AG09319 (cell line): ENCODE results near the gene YIF1A.

ENCODE experiments used
- DNase-seq: peaks from one replicate; pipeline ENCODE4 v3.0.0-alpha.2; 2010; ENCODE audit warnings: low read depth; ENCODE audit errors: extremely low read depth
- TF ChIP-seq, protein P1 (sequence below): IDR thresholded peaks from 2 replicates; pipeline ENCODE4 v1.5.1; 2011; ENCODE audit warnings: low read depth, mild to moderate bottlenecking, inconsistent platforms, low read length, moderate library complexity

Gene YIF1A

DNA sequence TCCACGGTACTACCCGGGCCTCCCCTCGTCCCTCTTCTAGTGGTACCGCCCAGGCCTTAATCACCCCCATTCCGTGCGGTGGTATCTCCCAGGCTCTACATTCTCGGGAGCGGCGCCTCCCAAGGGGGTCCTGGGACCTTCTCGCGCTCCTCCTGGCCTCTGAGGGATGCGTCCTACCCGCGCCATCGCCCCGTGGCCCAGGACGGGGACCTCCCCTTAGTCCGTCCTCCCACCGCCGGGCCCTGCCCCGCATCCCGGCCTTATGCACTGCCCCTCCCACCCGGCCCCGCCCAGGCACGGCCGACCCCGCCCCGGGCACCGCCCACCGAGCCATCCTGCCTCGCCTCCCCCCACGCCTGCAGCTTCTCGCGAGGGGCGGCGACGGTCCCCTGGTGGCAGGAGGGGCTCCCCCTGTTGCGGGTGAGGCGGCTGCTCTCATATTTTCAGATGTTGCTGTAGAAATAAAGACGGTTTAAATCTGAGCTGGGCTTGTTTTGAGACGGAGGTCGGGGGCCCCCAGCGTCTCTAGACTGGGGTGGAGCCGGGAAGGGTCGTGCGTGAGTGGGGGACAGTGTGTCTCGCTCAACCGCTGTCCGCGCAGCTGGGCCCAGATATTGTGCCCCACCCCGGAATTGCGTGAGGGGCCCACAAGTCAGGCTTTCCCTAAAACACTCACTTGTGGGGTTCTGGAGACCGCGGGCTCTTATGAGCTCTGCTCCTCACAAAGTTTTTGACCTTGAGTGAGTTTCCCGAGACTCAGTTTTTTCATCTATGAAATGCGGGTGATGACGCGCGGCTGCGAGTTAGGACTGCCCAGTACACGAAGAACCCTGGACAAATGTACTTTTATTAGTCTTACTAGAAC is 21.3 kb downstream of the YIF1A start:
- TF ChIP-seq, protein P1, sequence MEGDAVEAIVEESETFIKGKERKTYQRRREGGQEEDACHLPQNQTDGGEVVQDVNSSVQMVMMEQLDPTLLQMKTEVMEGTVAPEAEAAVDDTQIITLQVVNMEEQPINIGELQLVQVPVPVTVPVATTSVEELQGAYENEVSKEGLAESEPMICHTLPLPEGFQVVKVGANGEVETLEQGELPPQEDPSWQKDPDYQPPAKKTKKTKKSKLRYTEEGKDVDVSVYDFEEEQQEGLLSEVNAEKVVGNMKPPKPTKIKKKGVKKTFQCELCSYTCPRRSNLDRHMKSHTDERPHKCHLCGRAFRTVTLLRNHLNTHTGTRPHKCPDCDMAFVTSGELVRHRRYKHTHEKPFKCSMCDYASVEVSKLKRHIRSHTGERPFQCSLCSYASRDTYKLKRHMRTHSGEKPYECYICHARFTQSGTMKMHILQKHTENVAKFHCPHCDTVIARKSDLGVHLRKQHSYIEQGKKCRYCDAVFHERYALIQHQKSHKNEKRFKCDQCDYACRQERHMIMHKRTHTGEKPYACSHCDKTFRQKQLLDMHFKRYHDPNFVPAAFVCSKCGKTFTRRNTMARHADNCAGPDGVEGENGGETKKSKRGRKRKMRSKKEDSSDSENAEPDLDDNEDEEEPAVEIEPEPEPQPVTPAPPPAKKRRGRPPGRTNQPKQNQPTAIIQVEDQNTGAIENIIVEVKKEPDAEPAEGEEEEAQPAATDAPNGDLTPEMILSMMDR = no peak; the same call in 1 of the 2 replicates
- DNase-seq = peak; percentile 74

DNA sequence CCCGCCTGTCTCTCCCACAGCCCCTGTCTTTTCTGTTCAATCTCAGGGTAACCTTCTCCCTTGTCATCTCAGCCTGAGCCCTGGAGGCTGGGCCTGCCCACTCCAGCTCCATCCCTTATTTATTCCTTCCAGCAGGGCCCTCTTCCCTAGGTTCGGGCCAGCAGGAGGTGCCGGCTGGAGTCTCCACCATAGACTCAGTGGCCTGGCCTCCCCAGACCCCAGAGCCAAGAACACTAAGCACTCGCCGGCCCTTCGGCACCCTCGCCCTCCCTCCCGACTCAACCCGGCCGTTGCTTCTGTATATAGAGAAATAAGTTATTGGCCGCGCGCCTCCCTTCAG is 21.9 kb downstream of the YIF1A start:
- DNase-seq = no peak
- TF ChIP-seq, protein P1 = no peak; the same call in 1 of the 2 replicates

DNA sequence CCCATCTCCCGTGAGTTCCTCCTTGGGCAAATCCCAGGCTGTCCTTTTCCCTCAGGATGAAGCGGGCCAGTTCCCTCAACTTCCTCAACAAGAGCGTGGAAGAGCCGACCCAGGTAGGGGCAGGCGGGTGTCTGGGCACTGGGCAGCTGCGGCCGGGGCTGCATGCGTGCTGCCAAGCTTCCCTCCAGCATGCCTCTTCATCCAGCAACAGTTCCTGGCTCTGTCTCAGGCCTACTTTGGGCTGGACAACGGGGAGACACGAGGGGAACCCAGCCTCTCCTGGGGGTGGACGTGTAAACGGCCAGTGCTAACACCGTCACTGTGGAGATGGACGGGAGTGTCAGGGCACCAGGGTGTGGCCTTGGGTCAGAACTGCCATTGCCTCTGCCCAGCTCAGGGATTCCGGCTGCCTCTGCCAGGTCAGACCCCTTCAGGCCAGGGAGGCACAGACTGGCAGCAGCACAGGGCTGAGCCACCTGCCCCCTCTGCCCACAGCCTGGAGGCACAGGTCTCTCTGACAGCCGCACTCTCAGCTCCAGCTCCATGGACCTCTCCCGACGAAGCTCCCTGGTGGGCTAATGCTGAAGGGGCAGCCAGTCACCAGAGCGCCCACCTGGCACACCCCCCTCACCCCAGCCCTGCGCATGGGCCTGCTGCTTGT is 22.4 kb downstream of the YIF1A start:
- TF ChIP-seq, protein P1 = no peak
- DNase-seq = no peak

DNA sequence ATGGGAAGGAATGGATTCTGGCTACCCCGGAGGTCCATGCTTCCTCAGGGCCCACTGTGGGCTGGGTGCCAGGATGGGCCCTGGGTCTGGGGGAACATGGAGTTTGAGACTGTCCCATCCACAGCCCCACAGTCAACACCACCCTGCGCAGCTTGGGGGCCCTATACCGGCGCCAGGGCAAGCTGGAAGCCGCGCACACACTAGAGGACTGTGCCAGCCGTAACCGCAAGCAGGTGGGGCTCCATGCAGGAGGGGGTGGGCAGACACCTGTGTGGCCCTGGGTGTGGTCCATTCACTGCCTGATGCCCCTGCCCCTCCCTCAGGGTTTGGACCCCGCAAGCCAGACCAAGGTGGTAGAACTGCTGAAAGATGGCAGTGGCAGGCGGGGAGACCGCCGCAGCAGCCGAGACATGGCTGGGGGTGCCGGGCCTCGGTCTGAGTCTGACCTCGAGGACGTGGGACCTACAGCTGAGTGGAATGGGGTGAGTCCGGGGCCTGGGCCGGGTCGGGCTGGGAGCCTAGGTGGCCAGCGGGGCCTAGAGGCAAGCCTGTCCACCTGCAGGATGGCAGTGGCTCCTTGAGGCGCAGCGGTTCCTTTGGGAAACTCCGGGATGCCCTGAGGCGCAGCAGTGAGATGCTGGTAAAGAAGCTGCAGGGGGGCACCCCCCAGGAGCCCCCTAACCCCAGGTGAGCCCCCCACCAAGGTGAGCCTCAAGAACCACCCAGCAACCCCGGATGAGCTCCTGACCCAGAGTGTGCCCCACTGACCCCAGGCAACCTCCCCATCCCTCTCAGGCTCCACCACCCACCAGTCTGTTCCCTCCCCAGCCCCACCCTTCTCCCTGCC is 23.2 kb downstream of the YIF1A start:
- no peak for DNase-seq
- TF ChIP-seq, protein P1 = no peak

DNA sequence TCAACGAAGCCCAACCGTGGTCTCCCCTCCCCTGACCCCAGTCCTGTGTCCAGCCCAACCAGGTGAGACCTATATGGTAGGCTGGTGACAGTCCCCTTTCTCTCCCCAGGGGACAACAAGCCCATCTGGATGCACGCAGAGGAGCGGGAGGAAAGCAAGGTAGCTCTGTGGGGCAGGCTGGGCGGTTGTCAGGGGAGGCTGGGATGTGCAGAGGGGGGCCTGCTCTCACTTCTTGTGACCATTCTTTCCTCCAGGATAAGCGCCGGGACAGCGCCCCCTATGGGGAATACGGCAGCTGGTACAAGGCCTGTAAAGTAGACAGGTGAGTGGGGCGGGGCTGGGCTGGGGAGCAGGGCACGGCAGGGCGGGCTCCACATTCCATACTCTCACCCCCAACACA is 24.0 kb downstream of the YIF1A start:
- TF ChIP-seq, protein P1 = peak; percentile 25
- DNase-seq = no peak

DNA sequence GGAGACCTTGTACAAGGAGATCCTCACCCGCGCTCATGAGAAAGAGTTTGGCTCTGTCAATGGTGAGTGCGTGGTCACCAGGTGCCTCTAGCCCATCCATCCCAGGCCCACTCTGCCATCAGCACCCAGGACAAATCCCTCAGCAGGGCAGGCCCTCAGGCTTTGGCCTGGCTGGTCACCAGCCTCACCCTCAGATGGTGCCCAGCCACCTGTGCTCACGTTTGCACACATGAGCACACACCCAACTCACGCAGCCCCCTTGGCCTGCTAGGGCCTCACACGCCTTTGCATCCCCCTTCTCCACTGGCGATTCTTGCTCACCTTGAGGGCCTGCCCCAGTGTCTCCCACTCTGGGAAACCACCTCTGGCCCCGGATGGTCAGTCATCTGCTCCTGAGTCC is 24.6 kb downstream of the YIF1A start:
- TF ChIP-seq, protein P1 = no peak
- DNase-seq = no peak

DNA sequence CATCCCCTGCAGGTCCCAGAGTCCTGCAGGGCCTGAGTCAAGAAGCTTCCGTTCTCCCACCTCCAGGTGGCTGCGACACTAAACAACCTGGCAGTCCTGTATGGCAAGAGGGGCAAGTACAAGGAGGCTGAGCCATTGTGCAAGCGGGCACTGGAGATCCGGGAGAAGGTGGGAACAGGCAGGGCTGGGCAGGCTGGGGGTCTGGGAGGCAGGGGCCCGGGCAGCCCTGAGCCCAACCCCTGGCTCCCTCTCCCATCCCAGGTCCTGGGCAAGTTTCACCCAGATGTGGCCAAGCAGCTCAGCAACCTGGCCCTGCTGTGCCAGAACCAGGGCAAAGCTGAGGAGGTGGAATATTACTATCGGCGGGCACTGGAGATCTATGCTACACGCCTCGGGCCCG is 25.2 kb downstream of the YIF1A start:
- TF ChIP-seq, protein P1 = no peak
- no peak for DNase-seq
